CD4-positive, alpha-beta T cell (primary cell): ENCODE results near the gene SECISBP2. TPM values are rescaled to one million over a fixed set of nuclear protein-coding genes. Genes with fewer than 3 reads are reported as not detected.

Experiments
- ATAC-seq: fragments of 200-7000 bp; cut with Tn5 transposase; one replicate; pipeline ENCODE4 v1.10.0; 2022; ENCODE audit warnings: mild to moderate bottlenecking; ENCODE audit not compliant: poor library complexity
- CTCF ChIA-PET: fragments of 350-600 bp; sonication (Branson Sonifier 250); formaldehyde crosslinking; loops from one replicate; lab custom pipeline; 2021; ENCODE audit warnings: antibody characterized with exemption, inconsistent platforms; lab: Charles Lee
- POLR2A ChIA-PET: fragments of 350-600 bp; sonication (Branson Sonifier 250); formaldehyde crosslinking; loops from one replicate; lab custom pipeline; 2021; ENCODE audit warnings: antibody characterized with exemption, inconsistent platforms; lab: Charles Lee
- DNase-seq, 14 experiments: peaks; one replicate each; pipeline ENCODE4 v3.0.0-alpha.2; 2013 to 2020; ENCODE audit warnings: mixed read lengths in 2 of 14
- H3K27ac ChIP-seq, 2 donors: one replicate each; pipeline versions ENCODE4 v1.5.1 to v1.7.0; 2013; ENCODE audit warnings: low read length in 2 of 2, low read depth in 1 of 2, mild to moderate bottlenecking in 1 of 2
- H3K27me3 ChIP-seq, 2 experiments: 1 replicate in 1 of 2; 2 replicates in 1 of 2; pipeline versions ENCODE4 v1.6.1 to v1.7.0; 2013; ENCODE audit warnings: low read length in 2 of 2, control low read depth in 1 of 2, mild to moderate bottlenecking in 1 of 2, moderate library complexity in 1 of 2; ENCODE audit not compliant: insufficient read depth in 2 of 2, control insufficient read depth in 1 of 2
- H3K36me3 ChIP-seq: one replicate; pipeline ENCODE4 v1.6.1; 2013; ENCODE audit warnings: low read length, control low read depth; ENCODE audit not compliant: insufficient read depth
- H3K4me1 ChIP-seq: one replicate; pipeline ENCODE4 v1.6.1; 2013; ENCODE audit warnings: low read length, control low read depth; ENCODE audit not compliant: insufficient read depth
- H3K4me3 ChIP-seq: one replicate; pipeline ENCODE4 v1.5.1; 2013; ENCODE audit warnings: mild to moderate bottlenecking, low read length, moderate library complexity
- H3K9me3 ChIP-seq, 2 experiments: 1 replicate in 1 of 2; 2 replicates in 1 of 2; pipeline versions ENCODE4 v1.6.1 to v1.7.0; 2013; ENCODE audit warnings: low read length in 2 of 2, mild to moderate bottlenecking in 2 of 2, control low read depth in 1 of 2, moderate library complexity in 1 of 2; ENCODE audit not compliant: control insufficient read depth in 1 of 2, insufficient read depth in 1 of 2
- H3K27ac Mint-ChIP-seq: one replicate; pipeline ENCODE4 v1.8.0; 2020; ENCODE audit warnings: mixed read lengths
- H3K27me3 Mint-ChIP-seq: one replicate; pipeline ENCODE4 v1.8.0; 2021; ENCODE audit warnings: mixed read lengths
- H3K36me3 Mint-ChIP-seq: one replicate; pipeline ENCODE4 v1.8.0; 2021; ENCODE audit warnings: low read depth, mixed read lengths
- H3K4me1 Mint-ChIP-seq: one replicate; pipeline ENCODE4 v1.8.0; 2021; ENCODE audit warnings: low read depth, mixed read lengths
- H3K4me3 Mint-ChIP-seq: one replicate; pipeline ENCODE4 v1.8.0; 2020; ENCODE audit warnings: mild to moderate bottlenecking, mixed read lengths
- H3K9me3 Mint-ChIP-seq: one replicate; pipeline ENCODE4 v1.8.0; 2020; ENCODE audit warnings: mixed read lengths
- CTCF ChIP-seq: fragments of 200-600 bp; IDR thresholded peaks from one replicate; pipeline ENCODE4 v1.8.0; 2022; ENCODE audit warnings: antibody characterized with exemption, mild to moderate bottlenecking
- intact Hi-C, 2 experiments: fragments of 100-400 bp; cut with DNase I in 1 of 2; cut with micrococcal nuclease in 1 of 2; formaldehyde crosslinking; loops; one replicate each; pipeline versions ENCODE4 v1.15.1 to v1.9.0; 2023 to 2025; cut with DNase I, micrococcal nuclease
- total RNA-seq, 174 experiments: library from RNA in 2 of 174; stranded (reverse) in 2 of 174; gene quantifications; one replicate each; pipeline ENCODE4 v1.2.3 and lab custom pipeline; 2021 to 2026

The SECISBP2 gene
- total RNA-seq, 2 experiments from 2014 or later, result 109 to 112 TPM

GRCh38 chr9:89284076-89284475 lies 34.2 kb upstream of the SECISBP2 start:
- ChIA-PET POLR2A (no interaction called here), CTCF (no interaction called here)
- Mint-ChIP-seq H3K27me3 (no peaks in the 10 kb centered on the region), H3K9me3 (no peaks in the 10 kb centered on the region), H3K27ac (no peak overlapping the region), H3K4me3 (no peak overlapping the region), H3K36me3 (no peaks in the 10 kb centered on the region), H3K4me1 (peaks cover 13% of the 10 kb centered on the region)
- Histone ChIP-seq H3K36me3 (no peaks in the 10 kb centered on the region), H3K4me1 (peaks cover 5% of the 10 kb centered on the region), H3K27me3 (no peaks in the 10 kb centered on the region), H3K27ac (no peak overlapping the region), H3K4me3 (no peak overlapping the region), H3K9me3 (no peaks in the 10 kb centered on the region)
- intact Hi-C loops, result no loop called here
- no peak for TF ChIP-seq CTCF
- ATAC-seq, result no peak
- no peak for DNase-seq

DNA sequence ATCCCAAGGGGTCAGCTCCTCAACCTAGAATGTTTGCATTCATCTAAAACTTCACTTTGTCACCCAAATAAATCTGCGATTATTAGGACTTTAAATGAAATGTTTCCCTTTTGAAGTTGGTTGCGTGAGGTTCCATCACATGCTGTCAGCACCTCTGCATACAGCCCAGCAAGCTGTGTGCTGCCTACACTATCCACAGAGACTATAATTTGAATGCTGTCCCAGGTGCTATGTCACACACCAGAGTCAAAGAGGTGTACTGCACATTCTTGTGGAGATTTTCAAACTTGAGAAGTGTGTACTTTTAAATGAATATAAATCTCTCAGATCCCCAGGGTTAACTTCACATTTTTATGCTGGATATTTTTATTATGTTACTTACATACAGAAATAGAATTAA lies 26.6 kb upstream of the SECISBP2 start:
- no peak for ATAC-seq
- H3K4me1 ChIP-seq, result no peaks in the 10 kb centered on the region
- Mint-ChIP-seq H3K27me3 (peaks cover 4% of the 10 kb centered on the region), H3K9me3 (no peaks in the 10 kb centered on the region), H3K27ac (no peak overlapping the region), H3K4me1 (no peaks in the 10 kb centered on the region), H3K4me3 (no peak overlapping the region), H3K36me3 (no peaks in the 10 kb centered on the region)
- ChIA-PET CTCF (no interaction called here), POLR2A (no interaction called here)
- H3K9me3 ChIP-seq, result peaks cover 0 to 3% of the 10 kb centered on the region in 2 experiments
- intact Hi-C loops, result no loop called here
- no peaks in the 10 kb centered on the region for H3K36me3 ChIP-seq
- H3K4me3 ChIP-seq, result no peak overlapping the region
- H3K27me3 ChIP-seq, result no peaks in the 10 kb centered on the region
- TF ChIP-seq CTCF, result no peak
- H3K27ac ChIP-seq, result no peak overlapping the region
- no peak for DNase-seq

- Mint-ChIP-seq H3K4me3 (no peak overlapping the region), H3K27me3 (peaks cover 6% of the 10 kb centered on the region), H3K9me3 (no peaks in the 10 kb centered on the region), H3K27ac (no peak overlapping the region), H3K36me3 (no peaks in the 10 kb centered on the region), H3K4me1 (no peaks in the 10 kb centered on the region)
- DNase-seq (no peak), ATAC-seq (no peak)
- H3K27me3 ChIP-seq, result no peaks in the 10 kb centered on the region
- ChIA-PET CTCF (no interaction called here), POLR2A (no interaction called here)
- intact Hi-C loops, result no loop called here
- no peak for TF ChIP-seq CTCF
- no peak overlapping the region for H3K4me3 ChIP-seq
- no peaks in the 10 kb centered on the region for H3K4me1 ChIP-seq
- peaks cover 0 to 3% of the 10 kb centered on the region in 2 experiments for H3K9me3 ChIP-seq
- no peaks in the 10 kb centered on the region for H3K36me3 ChIP-seq
- no peak overlapping the region for H3K27ac ChIP-seq
These were observed 25.3 kb upstream of the SECISBP2 start for GRCh38 chr9:89293014-89293413.
